ENCODE results near the gene SUN3.

DNA sequence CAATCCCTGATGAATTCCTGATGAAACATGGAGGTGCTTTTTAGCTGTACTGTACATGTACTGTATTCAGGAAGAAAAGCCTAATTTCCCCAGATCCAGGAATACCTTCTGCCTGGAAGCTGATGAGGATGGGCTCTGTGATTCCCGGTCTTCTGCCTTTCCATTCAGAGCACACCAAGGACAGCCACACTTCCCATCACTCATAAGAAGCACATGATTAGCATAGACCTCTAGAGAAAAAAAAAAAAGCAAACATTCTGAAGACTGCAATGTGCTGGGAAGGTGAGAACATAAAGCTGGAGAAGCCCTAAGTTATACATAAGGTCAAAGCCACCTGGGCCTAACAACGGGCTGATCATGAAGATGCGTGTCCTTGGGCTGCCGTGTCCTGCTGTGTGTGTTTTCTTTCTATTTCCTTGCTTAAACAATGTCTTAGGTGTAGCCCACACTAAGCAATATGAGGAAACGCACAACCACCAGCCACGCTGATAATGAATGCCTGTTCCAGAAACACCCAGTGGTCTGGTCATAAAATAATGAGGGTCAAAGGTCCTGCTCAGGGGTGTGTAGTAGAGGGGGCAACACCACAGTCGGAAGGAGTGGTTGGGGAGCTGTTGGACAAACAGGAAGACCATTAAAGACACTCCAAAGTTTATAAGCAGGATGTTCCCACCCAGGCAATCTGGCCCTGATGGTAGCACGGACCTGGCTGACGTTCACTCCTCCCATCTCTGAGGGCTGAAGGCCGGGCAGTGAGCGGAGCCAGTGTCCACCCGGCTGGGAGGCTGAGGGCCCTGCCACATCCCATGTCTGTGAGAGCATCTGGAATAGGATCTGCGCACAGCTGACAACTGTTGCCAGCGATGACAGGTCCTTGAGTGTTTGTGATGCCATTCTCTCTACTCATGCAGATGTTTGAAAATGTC, 88.6 kb downstream of the SUN3 start:
- no peak for TF ChIP-seq EZH2 (IDR thresholded peaks at IDR 0.05; ENCODE audit: insufficient read depth, poor library complexity, severe bottlenecking)
- TF ChIP-seq EZH2phosphoT487 (IDR thresholded peaks at IDR 0.05; ENCODE audit: insufficient read depth, low read depth), result no peak
